Measurements from ENCODE around the gene SLC22A4. TPM values are rescaled to one million over a fixed set of nuclear protein-coding genes. Genes with fewer than 3 reads are reported as not detected.
A peak's percentile ranks its signal among the peaks of the same experiment; 100 is the strongest.

The SLC22A4 gene
- total RNA-seq, 1 experiment from 2014 or later, result 1.5 TPM

GRCh38 chr5:132370971-132371602, 76.9 kb downstream of the SLC22A4 start:
- ATAC-seq (no peak), DNase-seq (ENCODE audit: low read depth, low spot score) (no peak)
- Histone ChIP-seq H3K36me3 (ENCODE audit: control insufficient read depth, insufficient read depth, low read length) (no peaks in the 10 kb centered on the region), H3K27me3 (ENCODE audit: control insufficient read depth, insufficient read depth, low read length) (no peaks in the 10 kb centered on the region), H3K27ac (ENCODE audit: low read length) (peak overlapping the region; percentile 42; the same call in 1 of the 2 replicates), H3K9me3 (ENCODE audit: control insufficient read depth, insufficient read depth, low read depth, low read length) (no peaks in the 10 kb centered on the region), H3K4me1 (ENCODE audit: control insufficient read depth, insufficient read depth, low read length) (peaks cover 24% of the 10 kb centered on the region), H3K4me3 (ENCODE audit: low read depth in 2 of 2, low read length in 2 of 2) (peak overlapping the region; percentile 66 to 79)
- in situ Hi-C loops (cut with HindIII; ENCODE audit: low pct_unique_long_range_greater_than_20kb, low sequenced_read_pairs), result no loop called here
- intact Hi-C loops (cut with micrococcal nuclease; ENCODE audit: unreplicated experiment), result loop anchor here (10.0 kb wide), 1 partner anchor 306 kb away; the partner anchor contains the start of gene IL3
- BruUV-seq (replicated peaks), result TSS peak; percentile 52
- ChIA-PET POLR2A (interaction anchor here (0.7 kb wide), 2 partner anchors 428 to 449 kb away, joined by 15 read pairs; no protein-coding TSS in a partner anchor), CTCF (no interaction called here)
- TF ChIP-seq REST (IDR thresholded peaks at IDR 0.05; ENCODE audit: insufficient read depth in 1 of 2, low read depth in 2 of 2, low read length in 1 of 2) (no peak), TCF7L2 (IDR thresholded peaks at IDR 0.05; ENCODE audit: low read depth, low read length) (no peak), CTCF (IDR thresholded peaks at IDR 0.05) (no peak), SIN3A (IDR thresholded peaks at IDR 0.05; ENCODE audit: borderline replicate concordance, insufficient read depth, low read depth, low read length) (no peak), POLR2AphosphoS5 (IDR thresholded peaks at IDR 0.05; ENCODE audit: low read depth, low read length) (no peak)

GRCh38 chr5:132371603-132371994, 77.4 kb downstream of the SLC22A4 start:
- TF ChIP-seq TCF7L2 (IDR thresholded peaks at IDR 0.05; ENCODE audit: low read depth, low read length) (no peak), CTCF (IDR thresholded peaks at IDR 0.05) (no peak), REST (IDR thresholded peaks at IDR 0.05; ENCODE audit: insufficient read depth in 1 of 2, low read depth in 2 of 2, low read length in 1 of 2) (no peak), POLR2AphosphoS5 (IDR thresholded peaks at IDR 0.05; ENCODE audit: low read depth, low read length) (no peak), SIN3A (IDR thresholded peaks at IDR 0.05; ENCODE audit: borderline replicate concordance, insufficient read depth, low read depth, low read length) (no peak)
- no TSS peak for BruUV-seq (replicated peaks)
- H3K9me3 ChIP-seq (ENCODE audit: control insufficient read depth, insufficient read depth, low read depth, low read length), result no peaks in the 10 kb centered on the region
- ATAC-seq, result no peak
- ChIA-PET POLR2A (interaction anchor here (0.7 kb wide), 1 partner anchor 427 kb away, joined by 15 read pairs; no protein-coding TSS in a partner anchor), CTCF (no interaction called here)
- H3K4me3 ChIP-seq (ENCODE audit: low read depth in 2 of 2, low read length in 2 of 2), result no peak overlapping the region
- H3K4me1 ChIP-seq (ENCODE audit: control insufficient read depth, insufficient read depth, low read length), result peaks cover 24% of the 10 kb centered on the region
- intact Hi-C loops (cut with micrococcal nuclease; ENCODE audit: unreplicated experiment) (loop anchor here (10.0 kb wide), 1 partner anchor 307 kb away; the partner anchor contains the start of gene IL3), in situ Hi-C loops (cut with HindIII; ENCODE audit: low pct_unique_long_range_greater_than_20kb, low sequenced_read_pairs) (no loop called here)
- DNase-seq (ENCODE audit: low read depth, low spot score), result no peak
- H3K27me3 ChIP-seq (ENCODE audit: control insufficient read depth, insufficient read depth, low read length), result no peaks in the 10 kb centered on the region
- H3K36me3 ChIP-seq (ENCODE audit: control insufficient read depth, insufficient read depth, low read length), result no peaks in the 10 kb centered on the region
- no peak overlapping the region; the same call in 1 of the 2 replicates for H3K27ac ChIP-seq (ENCODE audit: low read length)

All from Panc1 (cell line).